ENCODE data around the gene USE1. TPM values are rescaled to one million over a fixed set of nuclear protein-coding genes. Genes with fewer than 3 reads are reported as not detected.

Gene USE1
- polyA plus RNA-seq, 5 donors: 28.0 to 44.7 (median 33.5) TPM

- DNase-seq: no peak
Measured at GRCh38 chr19:17202713-17203112, 12.4 kb upstream of the USE1 start.

GRCh38 chr19:17205237-17206140 is 9.7 kb upstream of the USE1 start:
- peak; percentile 19 to 29 for DNase-seq

GRCh38 chr19:17206736-17207581 is 8.2 kb upstream of the USE1 start:
- DNase-seq: no peak

GRCh38 chr19:17209126-17210036 is 5.8 kb upstream of the USE1 start:
- no peak for DNase-seq

DNA sequence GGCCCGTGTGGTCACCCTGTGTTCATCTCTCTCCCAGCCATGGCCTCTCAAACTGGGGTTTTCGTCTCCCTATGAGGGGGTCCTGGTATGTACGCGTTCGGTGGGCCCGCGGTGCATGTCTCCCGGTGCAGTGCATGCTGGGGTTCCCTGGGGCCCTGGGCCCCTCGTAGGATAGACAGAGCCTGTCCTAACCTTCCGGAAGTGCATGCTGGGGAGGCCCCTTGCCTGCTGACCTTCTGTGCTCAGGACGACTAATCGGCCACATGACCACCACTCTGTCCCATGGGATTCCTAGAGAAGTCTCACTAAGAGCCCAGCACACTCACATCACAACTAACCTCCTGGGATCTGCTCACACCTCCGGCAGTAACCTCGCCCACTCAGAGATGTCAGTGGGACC is 4.9 kb upstream of the USE1 start:
- no peak for DNase-seq

DNA sequence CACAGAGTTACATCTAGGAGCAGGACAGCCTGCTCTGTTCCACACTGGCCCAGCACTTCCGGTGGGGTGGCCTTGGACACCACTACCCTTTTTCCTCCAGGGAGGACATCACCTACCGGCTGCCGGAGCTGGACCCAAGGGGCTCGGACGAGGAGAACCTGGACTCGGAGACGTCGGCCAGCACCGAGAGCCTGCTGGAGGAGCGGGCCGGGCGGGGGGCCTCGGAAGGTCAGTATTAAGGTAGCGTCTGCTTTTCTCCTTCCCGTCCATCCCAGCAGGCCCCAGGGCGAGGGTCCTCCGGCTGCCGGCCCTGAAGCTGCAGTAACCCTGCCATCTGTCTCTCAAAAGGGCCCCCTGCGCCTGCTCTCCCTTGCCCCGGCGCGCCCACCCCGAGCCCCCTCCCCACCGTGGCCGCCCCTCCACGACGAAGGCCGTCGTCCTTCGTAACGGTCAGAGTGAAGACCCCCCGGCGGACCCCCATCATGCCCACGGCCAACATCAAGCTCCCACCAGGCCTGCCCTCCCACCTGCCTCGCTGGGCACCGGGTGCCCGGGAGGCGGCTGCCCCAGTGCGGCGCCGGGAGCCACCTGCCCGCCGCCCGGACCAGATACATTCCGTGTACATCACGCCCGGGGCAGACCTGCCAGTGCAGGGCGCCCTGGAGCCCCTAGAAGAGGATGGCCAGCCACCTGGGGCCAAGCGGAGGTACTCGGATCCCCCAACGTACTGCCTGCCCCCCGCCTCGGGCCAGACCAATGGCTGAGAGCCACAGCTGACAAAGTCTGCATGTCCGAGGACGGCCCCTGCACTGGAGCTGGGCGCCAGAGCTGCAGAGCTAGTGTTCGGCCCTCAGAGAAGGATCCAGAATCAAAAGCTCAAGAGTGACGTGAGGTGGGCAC is 3.4 kb upstream of the USE1 start:
- no peak for DNase-seq

- DNase-seq: no peak
Measured at GRCh38 chr19:17213334-17213733, 1.8 kb upstream of the USE1 start.

DNA sequence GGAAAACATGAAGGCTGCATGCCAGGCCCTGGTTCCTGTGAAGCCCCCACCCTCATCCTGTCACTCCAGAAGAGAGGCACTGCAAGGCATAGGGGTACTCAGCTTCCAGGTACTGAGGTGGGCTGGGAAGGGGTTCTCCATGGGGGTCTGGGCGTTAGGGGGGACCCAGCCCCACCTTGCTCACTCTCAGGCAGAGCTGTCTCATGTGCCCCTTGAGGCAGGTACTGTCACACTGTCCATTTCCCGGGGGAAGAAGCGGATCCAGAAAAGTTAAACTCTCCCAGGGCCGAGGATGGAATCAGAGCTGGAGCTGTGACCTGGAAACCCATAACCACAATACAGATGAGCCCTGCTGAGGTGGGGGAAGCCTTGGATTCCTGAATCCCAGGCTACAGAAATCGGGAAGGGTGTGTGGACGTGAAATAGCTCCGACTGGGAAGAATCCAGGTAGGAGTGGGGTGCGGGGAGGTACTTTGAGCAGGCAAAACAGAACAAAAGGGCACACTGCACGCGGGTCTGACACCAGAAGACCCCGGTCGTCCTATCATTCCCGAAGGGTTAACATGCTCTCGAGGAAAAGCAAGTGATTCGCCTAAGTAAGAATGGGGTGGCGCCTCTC is 540 bp upstream of the USE1 start:
- DNase-seq: no peak

DNA sequence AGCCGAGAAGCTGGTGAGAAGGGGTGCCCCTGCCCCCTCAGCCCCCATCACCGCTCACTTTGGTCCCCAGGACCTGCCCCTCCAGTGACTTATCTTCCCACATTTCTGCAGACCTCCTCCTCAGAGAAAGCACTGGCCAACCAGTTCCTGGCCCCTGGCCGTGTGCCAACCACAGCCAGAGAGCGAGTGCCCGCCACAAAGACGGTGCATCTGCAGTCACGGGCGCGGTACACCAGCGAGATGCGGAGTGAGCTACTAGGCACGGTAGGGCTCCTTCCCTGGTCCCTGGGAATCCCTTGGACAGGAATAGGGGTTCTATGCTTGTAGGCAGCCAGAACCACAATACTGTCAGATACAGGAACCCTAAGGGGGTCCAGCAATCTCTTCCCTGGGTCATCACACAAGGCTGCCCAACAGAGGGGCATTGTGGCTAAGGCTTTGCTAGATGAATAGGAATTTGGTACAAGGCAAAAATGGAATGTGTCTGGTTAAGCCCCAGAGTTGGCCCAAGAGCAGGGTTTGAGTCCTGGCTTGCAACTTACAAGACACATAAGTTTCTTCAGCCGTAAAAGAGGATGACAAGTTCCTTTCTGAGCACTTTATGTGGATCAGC is 1.0 kb downstream of the USE1 start:
- no peak for DNase-seq

DNA sequence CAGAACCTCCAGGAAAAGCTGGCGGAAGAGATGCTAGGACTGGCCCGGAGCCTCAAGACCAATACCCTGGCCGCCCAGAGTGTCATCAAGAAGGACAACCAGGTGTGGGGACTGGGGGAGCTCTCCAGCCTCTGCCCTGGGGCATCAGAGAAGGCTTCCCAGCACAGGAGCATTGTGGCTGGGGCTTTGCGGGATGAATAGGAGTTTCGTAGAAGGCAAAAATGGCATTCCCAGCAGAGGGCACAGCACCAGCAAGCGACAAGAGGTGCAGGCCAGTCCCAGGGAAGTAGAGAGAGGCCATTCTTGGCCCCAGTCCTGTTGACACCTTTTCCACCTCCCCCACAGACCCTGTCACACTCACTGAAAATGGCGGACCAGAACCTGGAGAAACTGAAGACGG is 4.1 kb downstream of the USE1 start:
- no peak for DNase-seq

DNA sequence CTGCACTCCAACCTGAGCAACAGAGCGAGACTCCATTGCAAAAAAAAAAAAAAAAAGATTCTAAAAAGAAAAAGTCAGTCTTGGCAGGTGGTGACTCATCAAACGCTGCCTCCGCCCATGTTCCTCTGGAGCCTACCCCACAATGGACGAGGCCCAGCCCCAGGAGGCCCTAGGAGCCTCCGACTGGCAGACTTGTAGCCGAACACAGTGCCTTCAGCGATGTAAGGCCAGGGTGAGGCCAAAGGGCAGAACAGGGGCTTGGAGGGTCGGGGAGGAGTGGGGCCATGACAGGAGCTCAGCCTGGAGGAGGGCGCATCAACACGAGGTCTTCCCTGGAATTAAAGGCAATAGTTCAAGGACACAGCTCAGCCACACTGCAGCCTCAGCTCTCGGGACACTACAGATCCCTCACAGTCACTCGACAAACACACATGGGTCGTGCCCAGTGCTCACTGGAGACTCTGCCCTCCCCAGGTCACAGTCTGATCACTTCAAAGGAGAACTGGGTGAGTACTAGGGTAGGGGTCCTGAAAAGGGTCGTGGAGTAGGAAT is 5.1 kb downstream of the USE1 start:
- DNase-seq: no peak

DNA sequence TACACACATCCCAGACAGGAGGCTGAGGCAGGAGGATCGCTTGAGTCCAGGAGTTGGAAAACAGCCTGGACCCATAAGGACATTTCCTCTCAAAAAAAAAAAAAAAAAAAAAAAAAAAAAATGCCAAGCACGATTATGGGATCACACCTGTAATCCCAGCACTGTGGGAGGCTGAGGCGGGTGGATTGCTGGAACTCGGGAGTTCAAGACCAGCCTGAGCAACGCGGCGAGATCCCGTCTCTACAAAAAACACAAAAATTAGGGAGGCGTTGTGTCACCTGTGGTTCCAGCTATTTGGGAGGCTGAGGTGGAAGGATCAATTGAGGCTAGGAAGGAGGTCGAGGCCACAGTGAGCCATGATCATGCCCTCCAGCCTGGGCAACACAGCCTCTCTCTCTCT is 9.9 kb downstream of the USE1 start:
- DNase-seq: no peak

- peak; percentile 98 for DNase-seq
Measured at GRCh38 chr19:17226002-17226933, 11.1 kb downstream of the USE1 start, which contains the start of gene OCEL1. Gene OCEL1, plus strand, starts transcription at chr19:17226226. Its CDS starts 22 bp downstream, at chr19:17226248.

GRCh38 chr19:17227798-17228367 is 12.7 kb downstream of the USE1 start:
- no peak for DNase-seq

GRCh38 chr19:17229890-17230289 is 14.7 kb downstream of the USE1 start:
- DNase-seq: no peak

DNA sequence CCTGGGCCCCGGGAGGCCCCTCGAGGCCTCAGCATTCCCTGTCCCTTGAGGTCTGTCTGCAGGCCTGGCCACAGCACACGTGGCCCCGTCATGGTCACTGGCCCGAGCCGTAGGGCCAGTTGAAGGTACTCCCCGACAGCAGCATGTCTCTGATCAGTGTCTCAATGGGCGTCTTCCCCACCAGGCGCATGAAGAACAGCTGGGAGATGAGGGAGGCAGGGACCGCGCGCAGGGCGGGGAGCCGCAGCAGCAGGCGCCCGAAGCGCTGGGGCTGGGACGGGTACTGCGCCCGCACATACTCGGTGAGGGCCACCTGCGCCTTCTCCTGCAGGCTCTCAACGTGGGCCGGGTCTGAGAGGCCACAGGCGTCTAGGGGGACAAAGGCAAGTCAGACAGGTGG is 17.1 kb downstream of the USE1 start:
- no peak for DNase-seq

GRCh38 chr19:17234911-17235299 is 19.7 kb downstream of the USE1 start:
- DNase-seq: no peak
